CD4-positive, alpha-beta T cell treated with Interleukin-12 subunit alpha and Interleukin-12 subunit beta, for 1 hour (primary cell): ENCODE results near the gene CPAMD8.
"Not testable (repeated sequence)": the region's sequence is repeated elsewhere in the genome, so short reads cannot be mapped to it uniquely, and the experiment has no call there.

ENCODE experiments used
- DNase-seq: peaks from one replicate; pipeline ENCODE4 v3.0.0-alpha.2; 2020

Gene CPAMD8

DNA sequence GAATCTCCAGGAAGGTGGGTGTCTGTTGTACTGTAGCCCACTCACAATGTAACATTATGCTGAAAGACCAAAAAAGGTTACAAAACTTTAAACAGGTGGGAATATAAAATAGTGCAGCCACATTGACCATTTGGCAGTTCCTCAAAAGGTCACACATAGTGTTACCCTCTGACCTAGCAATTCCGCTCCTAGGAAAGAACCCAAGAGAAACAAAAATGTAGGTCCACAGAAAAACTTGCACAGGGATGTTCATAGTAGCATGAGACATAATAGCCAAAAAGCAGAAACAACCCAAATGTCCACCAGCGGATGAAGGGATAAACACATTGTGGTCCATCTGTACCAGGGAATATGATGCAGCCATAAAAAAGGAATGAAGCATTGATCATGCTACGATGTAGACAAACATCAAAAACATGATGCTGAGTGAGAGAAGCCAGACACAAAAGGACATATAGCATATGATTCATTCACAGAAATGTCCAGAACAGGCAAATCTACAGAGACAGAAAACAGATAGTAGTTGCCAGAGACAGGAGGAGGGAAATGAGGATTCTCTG, 27.9 kb downstream of the CPAMD8 start:
- DNase-seq, result no peak

DNA sequence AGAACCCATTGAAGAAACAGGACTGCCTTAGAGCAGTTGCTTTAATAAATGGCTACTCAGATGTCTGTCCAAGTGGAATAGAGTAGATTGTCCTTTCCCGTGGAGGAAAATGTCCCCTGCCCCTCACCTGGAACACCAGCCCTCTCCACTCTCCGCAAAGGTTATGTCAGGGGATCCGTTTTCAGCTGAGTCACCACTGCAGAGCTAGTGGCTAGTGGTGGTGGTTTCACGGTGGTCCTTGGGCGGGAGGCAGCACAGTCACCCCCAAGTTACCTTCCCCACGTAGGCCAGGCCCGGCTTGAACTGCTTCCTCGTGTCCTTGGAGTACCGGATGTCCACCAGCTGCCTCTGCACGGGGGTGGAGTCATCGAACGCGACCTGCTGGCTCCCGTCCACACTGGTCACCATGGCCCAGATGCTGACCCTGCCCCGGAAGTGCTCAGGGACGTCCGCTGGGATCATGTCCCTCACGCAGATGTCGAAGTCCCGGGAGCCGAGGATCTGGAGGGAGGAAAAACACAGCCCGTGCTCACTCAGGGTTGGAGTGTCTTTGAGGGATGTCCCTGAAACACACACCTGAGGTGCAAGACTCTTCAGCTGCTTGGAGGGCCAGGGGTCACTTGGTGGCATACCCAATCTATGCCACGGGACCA, 29.6 kb downstream of the CPAMD8 start:
- not testable (repeated sequence) for DNase-seq

DNA sequence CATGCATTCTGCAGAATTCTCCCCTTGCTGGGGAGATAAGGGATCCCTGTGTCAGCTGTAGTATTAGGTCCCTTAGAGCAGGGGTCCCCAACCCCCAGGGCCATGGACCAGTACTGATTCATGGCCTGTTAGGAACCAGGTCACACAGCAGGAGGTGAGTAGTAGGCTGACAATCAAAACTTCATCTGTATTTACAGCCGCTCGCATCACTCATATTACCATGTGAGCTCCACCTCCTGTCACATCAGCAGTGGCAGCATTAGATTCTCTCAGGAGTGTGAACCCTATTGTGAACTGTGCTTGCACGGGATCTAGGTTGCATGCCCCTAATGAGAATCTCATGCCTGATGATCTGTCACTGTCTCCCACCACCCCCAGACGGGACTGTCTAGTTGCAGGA, 37.9 kb downstream of the CPAMD8 start:
- no peak for DNase-seq

DNA sequence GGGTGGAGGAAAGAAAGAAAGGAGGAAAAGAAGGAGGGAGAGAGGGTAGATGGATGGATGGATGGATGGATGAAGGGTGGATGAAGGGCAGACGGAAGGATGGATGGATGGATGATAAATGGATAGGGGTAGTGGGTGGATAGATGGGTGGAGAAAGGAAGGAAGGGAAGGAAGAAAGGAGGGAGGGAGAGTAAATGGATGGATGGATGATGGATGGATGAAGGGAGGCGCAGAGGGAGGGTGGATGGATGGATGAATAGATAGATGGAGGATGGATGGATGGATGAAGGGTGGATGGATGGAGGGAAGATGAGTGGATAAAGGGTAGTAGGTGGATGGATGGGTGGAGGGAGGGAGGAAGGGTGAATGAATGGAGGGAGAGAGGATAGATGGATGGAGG, 41.2 kb downstream of the CPAMD8 start:
- no peak for DNase-seq

DNA sequence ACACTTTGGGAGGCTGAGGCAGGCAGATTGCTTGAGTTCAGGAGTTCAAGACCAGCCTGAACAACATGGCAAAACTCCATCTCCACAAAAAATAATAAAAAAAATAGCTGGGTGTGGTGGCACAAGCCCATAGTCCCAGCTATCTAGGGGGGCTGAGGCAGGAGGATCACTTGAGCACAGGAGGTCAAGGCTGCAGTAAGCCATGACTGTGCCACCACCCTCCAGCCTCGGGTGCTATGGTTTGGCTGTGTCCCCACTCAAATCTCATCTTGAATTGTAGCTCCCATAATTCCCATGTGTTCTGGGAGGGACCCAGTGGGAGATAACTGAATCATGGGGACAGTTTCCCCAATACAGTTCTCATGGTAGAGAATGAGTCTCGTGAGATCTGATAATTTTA, 44.0 kb downstream of the CPAMD8 start:
- not testable (repeated sequence) for DNase-seq

DNA sequence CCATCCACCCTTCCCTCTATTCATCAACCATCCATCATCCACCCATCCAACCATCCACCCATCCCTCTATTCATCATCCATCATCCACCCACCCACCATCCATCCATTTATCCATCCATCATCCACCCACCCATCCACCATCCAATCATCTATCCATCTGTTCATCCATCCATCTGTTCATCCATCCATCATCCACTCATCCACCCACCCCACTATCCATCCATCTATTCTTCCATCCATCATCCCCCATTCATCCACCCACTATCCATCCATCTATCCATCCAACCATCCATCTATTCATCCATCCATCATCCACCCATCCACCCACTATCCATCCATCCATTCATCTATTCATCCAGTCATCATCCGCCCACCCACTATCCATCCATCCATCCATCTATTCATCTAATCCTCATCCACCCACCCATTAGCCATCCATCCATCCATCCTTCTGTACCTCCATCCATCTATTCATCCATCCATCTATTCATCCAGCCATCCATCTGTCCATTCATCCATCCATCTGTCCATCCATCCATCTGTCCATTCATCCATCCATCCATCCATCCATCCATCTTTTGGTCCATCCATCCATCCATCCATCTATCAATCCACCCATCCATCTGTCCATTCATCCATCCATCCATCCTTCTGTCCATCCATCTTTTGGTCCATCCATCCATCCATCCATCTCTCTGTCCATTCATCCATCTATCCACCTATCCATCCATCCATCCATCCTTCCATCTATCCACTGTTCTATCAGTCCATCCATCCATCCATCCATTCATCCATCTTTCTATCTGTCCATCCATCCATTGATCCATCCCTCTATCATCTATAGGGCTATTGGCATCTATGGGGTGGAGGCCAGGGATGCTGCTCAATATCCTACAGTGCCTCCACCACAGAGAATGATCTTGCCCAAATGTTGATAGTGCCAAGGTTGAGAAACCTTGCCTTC, 47.5 kb downstream of the CPAMD8 start:
- no peak for DNase-seq

DNA sequence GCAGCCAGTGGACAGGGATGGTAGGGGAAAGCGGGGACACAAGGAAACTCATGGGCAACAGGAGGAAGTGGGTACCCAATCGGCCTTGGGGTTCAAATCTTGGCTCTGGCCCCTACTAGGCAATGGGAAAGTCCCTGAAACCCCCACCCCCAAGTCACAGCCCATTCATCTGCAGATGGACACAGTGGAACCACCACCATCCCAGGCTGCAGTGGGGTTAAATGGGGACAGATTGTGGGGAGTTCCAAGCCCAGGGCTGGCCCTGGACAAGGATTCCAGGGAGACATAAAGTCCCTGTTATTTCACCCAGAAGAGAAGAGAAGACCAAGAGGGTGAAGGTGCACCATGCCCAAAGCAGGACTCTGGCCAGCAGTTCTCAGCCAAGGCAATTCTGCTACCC, 48.5 kb downstream of the CPAMD8 start:
- no peak for DNase-seq

DNA sequence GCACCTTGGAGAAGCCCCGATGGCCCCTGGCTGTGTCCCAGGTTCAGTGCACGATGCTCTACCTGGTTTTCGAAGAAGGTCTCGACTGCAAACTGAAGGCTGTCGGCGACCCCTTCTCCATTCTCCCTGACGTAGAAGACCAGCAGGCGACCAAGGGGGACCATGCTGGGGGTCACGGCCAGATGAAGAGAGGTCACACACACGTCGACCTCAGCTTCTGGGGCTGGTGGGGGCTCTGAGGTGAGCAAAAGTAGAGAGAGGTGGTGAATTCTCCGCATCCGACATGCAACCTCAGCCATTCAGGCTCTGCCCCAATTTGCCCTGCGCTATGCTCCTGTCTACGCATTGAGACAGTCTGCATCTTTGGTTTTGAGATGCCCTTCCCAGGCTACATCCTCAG, 49.3 kb downstream of the CPAMD8 start:
- DNase-seq, result no peak

DNA sequence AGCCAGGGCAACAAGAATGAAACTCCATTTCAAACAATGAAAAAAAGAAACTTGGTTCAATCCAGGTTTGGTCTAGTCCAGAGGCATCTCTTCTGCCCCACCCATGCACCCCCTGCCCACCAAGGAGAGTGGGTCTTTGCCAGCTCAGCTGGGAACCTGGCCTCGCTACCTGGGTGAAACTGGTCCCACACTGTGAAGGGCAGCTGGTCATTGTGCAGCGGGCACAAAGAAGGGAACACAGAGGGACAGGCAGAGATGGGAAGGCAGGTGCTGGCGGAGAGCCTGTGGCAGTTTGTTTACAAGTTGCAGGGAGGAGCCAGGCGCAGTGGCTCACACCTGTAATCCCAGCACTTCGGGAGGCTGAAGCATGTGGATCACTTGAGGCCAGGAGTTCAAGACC, 50.2 kb downstream of the CPAMD8 start:
- no peak for DNase-seq

DNA sequence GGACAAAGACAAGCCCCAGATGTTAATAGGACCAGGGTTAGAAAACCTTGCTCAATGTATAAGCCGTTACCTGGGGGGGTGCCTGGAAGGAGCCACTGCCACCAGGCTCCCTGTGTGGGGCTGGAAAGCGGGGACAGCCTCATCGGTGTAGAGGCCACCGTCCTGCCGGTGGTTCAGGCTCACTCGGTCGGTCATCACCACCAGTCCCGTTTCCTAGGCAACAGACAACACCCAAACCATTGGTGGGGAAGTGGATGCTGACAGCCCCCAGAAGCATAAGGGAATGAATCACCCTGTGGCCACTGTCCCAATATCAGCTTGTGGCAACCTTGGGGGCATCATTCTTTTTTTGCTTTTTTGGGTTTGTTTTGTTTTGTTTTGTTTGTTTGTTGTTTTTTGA, 55.8 kb downstream of the CPAMD8 start:
- no peak for DNase-seq

DNA sequence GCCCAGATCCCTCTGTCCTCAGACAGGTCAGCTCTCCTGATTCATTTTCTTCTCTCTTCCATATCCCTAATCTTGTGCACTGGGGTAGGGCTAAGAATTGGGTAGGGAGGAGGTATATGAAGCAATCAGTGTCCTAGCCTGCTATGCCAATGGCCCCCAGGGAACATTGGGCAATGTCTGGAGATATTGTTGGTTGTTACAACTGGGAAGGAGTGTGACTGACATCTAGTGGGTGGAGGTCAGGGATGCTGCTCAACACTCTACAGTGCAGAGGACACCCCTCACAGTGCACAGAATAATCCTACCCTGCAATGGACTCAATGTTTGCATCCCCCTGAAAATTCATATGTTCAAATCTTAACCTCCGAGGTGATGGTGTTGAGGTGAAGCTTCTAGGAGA, 57.5 kb downstream of the CPAMD8 start:
- DNase-seq, result no peak

DNA sequence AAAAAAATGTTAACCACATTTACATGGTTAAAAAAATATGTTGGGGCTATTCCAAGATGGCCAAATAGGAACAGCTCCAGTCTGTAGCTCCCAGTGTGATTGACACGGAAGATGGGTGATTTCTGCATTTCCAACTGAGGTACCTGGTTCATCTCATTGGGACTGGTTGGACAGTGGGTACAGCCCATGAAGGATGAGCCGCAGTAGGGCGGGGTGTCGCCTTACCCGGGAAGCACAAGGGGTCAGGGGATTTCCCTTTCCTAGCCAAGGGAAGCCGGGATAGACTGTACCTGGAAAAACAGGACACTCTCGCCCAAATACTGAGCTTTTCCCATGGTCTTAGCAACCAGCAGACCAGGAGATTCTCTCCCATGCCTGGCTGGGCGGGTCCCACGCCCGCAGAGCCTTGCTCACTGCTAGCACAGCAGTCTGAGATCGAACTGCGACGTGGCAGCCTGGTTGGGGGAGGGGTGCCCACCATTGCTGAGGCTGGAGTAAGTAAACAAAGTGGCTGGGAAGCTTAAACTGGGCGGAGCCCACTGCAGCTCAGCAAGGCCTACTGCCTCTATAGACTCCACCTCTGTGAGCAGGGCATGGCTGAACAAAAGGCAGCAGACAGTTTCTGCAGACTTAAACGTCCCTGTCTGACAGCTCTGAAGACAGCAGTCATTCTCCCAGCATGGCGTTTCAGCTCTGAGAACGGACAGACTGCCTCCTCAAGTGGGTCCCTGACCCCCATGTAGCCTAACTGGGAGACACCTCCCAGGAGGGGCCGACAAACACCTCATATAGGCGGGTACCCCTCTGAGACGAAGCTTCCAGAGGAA, 65.4 kb downstream of the CPAMD8 start:
- not testable (repeated sequence) for DNase-seq

DNA sequence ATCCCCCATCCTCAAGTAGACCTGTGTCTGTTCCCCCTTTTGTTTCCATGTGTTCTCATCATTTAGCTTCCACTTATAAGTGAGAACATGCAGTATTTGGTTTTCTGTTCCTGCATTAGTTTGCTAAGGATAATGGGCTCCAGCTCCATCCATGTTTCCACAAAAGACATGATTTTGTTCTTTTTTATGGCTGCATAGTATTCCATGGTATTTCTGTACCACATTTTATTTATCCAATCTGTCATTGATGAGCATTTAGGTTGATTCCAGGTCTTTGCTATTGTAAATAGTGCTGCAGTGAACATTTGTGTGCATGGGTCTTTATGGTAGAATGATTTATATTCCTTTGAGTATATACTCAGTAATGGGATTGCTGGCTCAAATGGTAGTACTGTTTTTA, 68.3 kb downstream of the CPAMD8 start:
- not testable (repeated sequence) for DNase-seq

DNA sequence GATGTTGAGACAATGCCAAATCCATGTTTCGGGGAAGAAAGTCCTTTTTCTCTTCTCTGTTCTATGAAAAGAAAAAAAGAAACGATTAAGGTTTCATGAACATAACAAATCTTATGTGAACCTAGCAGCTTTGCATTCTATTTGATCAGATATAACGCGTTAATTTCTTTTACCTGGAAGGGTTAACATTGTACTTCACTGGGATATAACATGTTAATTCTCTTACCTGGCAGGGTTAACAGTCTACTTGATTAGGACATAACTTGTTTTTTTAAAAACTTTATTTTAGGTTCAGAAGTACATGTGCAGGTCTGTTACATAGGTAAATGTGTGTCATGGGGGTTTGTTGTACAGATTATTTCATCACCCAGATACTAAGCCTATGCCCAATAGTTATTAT, 68.8 kb downstream of the CPAMD8 start:
- no peak for DNase-seq

DNA sequence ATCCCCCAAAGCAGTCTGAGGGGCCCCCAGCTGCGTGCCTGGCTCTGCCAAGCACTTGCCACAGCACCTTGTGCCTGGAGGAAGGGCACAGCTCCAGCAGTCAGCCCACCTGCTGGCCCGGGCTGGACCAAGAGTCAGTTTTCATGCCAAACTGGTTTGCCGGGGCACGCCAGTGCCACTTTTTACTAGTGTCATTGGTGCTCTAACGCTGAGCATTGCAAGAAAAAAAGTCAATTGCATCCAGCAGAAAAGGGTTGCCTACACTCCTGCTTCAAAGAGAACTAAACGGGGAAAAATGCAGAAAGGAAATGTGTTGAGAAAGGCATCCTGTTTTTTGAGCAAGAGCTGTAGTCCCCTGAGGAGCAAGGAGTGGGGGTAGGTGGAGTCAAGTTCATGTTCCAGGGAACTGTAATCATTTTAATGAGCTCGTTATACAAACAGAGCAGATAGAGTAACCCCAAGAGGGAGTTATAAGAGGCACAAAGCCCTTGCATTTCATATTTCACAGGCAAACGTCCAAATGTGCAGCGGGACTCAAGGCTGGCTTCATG, 69.4 kb downstream of the CPAMD8 start:
- DNase-seq, result no peak

DNA sequence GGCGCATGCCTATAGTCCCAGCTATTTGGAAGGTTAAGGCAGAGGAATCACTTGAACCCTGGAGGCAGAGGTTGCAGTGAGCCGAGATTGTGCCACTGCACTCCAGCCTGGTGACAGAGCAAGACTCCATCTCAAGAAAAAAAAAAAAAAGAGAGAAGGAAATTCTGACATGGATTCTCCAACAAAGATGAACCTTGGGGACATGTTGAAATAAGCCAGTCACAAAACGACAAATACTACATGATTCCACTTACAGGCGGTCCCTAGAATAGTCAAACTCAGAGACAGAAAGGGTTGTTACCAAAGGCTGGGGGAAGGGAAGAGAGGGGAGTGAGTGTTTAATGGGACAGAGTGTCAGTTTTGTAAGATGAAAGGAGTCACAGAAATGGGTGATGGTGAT, 71.4 kb downstream of the CPAMD8 start:
- DNase-seq, result no peak

DNA sequence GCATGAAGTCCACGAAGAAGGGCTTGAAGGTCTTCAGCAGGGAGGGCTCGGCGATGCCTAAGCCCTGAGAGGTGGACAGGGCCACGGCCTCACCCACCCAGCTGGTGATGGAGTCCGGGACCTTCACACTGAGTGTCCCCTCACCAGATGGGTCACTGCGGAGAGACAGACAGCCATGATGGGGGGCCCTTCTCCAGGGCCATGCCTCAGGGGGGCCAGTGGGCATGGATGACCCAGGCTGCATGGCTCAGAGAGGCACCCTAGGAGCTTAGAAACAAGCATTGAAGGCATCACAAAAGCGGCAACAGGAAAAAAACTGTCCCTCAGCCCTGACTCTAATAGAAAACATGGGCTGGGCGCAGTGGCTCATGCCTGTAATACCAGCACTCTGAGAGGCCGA, 74.6 kb downstream of the CPAMD8 start:
- no peak for DNase-seq

DNA sequence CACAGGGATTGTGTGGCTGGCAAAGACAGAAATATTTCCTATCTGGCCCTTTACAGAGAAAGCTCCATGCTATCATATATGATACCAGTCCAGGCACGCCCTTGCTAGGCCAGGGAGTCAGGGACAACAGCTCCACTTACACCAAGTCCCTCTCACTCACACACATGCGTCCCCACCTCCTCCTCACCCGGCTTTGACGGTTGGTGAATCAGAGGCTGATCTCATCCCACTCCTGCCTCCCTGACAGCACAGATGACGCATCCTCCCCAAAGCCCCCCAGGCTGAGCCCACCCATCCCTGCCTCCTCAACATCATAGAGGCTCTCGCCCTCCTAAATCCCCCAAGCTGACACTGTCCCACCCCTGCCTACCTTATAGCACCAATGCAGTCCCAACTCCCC, 75.1 kb downstream of the CPAMD8 start:
- DNase-seq, result no peak

DNA sequence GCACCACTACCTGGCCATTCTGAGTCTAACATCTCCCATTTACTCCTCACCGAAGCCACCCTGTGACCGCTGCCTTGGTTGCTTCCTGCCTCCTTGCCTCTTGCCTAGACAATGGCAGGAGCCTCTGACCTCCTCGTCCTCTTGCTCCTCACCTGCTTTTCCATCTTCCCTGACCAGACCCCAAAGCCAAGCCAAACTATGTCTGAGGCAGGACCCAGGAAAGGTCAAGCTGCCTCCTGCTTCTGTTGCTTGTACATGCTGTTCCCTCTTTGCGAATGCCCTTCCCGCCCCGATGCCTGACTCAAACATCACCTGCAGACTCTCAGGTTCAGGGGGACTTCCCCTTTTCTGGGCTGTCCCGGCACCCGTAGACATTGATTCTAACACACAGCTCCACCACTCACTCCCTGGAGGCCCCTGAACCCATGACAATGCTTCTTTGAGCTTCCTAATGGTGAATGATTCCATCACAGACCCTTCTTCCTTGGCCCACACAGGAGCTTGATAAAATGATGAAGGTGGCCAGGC, 77.0 kb downstream of the CPAMD8 start:
- DNase-seq, result no peak

DNA sequence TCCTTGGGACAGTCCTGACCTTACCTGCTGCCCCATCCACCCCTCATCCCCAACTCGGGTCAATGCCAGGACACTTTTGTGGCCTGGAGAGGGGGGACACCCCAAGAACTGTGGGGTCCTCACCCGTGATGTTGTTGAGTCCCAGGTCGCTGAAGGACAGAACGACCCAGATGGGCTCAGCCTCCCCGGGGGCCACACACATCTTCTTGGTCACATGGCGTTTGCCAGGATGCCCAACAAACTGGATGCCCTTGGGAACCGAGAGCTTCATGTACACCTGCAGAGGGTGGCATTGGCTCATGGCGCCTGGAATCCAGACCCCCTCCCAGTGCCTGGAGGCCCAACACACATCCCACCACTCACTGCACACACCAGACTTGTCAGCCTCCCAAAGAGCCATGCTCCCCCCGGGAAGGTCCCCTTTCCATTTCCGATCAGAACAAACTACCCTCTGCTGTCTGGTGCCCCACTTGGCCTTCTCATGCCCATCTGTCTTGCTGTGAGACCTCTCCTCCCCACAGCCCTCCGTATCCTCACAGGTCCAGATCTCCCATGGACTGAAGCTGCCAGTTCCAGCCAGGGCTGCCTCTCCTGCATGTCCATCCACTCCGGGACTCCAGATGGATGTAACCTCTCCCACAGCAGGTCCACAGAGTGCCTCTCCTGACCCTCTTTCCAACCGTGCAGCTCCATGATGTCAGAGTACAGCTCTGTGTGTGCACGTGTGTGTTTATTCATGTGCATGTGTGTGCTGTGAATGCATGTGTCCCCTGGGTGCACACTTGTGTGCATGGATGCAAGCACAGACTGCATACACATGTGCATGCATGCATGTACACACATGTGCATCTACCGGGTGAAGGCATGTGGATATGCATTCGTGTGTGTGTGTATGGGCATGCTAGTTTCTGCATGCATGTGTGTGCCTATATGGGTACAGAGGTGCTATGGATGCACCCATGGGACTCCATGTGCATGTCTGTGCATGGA, 79.4 kb downstream of the CPAMD8 start:
- DNase-seq, result no peak

DNA sequence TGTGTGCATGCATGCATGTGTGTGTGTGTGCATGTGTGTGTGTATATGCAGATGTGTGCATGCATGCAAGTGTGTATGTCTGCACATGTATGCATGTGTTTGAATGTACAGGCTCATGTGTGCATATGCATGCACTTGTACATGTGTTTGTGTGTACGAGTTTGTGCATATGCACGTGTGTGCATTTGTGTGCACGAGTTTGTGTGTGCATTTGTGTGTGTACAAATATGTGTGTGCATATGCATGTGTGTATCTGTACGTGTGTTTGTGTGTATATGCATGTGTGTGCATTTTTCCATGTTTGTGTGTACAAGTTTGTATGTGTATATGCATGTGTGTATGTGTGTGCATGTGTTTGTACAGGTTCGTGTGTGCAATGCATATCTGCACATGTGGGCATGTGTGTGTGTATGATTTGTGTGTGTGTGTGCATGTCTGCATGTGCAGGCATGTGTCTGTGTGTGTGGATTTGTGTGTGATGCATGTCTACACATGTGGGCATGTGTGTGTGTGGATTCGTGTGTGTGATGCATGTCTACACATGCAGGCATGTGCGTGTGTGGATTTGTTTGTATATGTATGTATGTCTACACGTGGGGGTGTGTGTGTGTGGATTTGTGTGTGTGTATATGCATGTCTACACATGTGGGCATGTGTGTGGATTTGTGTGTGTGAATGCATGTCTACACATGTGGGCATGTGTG, 80.7 kb downstream of the CPAMD8 start:
- DNase-seq, result no peak
